ENCODE results near the gene EML2. TPM values are rescaled to one million over a fixed set of nuclear protein-coding genes. Genes with fewer than 3 reads are reported as not detected.

Gene EML2
- total RNA-seq, 2 experiments from 2014 or later: 121 to 134 TPM

DNA sequence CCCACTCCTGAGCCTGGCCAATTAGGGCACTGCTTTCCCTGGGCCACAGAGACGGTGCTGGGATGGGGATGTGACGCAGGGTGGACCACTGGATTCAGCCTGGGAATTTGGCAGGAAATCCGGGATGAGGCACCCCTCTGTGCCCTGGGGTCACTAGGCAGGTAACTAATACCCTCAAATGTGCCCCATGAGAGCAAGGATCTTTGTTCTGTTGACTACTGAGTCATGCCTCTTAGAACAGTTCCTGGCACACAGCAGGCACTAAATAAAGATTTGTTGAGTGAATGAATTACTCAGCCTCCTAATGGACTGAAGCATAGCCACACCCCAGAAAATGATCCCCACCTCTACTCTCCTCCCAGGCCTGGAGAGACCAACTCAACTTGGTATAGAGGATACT, 70.5 kb downstream of the EML2 start:
- Mint-ChIP-seq H3K4me1 (peaks cover 12% of the 10 kb centered on the region), H3K27ac (no peak overlapping the region), H3K9me3 (ENCODE audit: low read depth) (no peaks in the 10 kb centered on the region), H3K27me3 (no peaks in the 10 kb centered on the region), H3K36me3 (ENCODE audit: low read depth) (peaks cover 3% of the 10 kb centered on the region), H3K4me3 (no peak overlapping the region)
- DNase-seq: no peak
- ChIA-PET CTCF (no interaction called here), POLR2A (no interaction called here)
- intact Hi-C loops (cut with DNase I, micrococcal nuclease): loop anchor here in 1 of 2 experiments (2.0 kb wide), 1 partner anchor 28 kb away; no protein-coding TSS in a partner anchor
- ATAC-seq: peak; percentile 51

DNA sequence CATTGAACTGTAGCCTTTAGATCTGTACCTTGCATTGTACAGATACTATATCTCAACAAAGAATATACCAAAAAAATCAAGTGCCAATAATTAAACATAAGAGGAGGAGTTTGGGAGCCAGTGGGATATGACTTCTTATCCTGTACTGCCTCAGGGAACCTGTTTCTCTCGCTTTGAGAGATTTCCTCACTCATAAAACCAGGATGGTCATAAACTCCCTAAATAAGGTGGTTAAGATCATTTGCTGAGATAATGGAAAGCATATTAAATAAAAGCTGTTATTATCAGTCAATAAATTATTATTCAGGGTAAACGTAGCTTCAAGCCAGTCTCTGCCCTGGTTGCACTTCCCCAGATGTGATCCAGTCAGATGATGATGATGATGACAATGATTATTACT, 71.6 kb downstream of the EML2 start:
- intact Hi-C loops (cut with DNase I, micrococcal nuclease): loop anchor here in 1 of 2 experiments (2.0 kb wide), 1 partner anchor 29 kb away; no protein-coding TSS in a partner anchor
- H3K4me1 Mint-ChIP-seq: peaks cover 21% of the 10 kb centered on the region
- no peak overlapping the region for H3K4me3 Mint-ChIP-seq
- CTCF ChIA-PET: interaction anchor here (0.7 to 2.5 kb wide), 4 partner anchors 8 to 40 kb away, joined by 3 to 14 read pairs (median 4); no protein-coding TSS in a partner anchor
- DNase-seq (no peak), ATAC-seq (no peak)
- H3K27me3 Mint-ChIP-seq: no peaks in the 10 kb centered on the region
- H3K9me3 Mint-ChIP-seq (ENCODE audit: low read depth): no peaks in the 10 kb centered on the region
- H3K36me3 Mint-ChIP-seq (ENCODE audit: low read depth): peaks cover 3% of the 10 kb centered on the region
- H3K27ac Mint-ChIP-seq: no peak overlapping the region
- POLR2A ChIA-PET: interaction anchor here (0.6 kb wide), 1 partner anchor 9 kb away, joined by 3 read pairs; no protein-coding TSS in a partner anchor

GRCh38 chr19:45564131-45564780, 74.9 kb downstream of the EML2 start:
- peak; percentile 48 for ATAC-seq
- ChIA-PET CTCF (no interaction called here), POLR2A (no interaction called here)
- Mint-ChIP-seq H3K9me3 (ENCODE audit: low read depth) (no peaks in the 10 kb centered on the region), H3K4me3 (no peak overlapping the region), H3K27ac (peak overlapping the region; percentile 30), H3K4me1 (peaks cover 24% of the 10 kb centered on the region), H3K36me3 (ENCODE audit: low read depth) (no peaks in the 10 kb centered on the region), H3K27me3 (no peaks in the 10 kb centered on the region)
- DNase-seq: no peak
- intact Hi-C loops (cut with DNase I, micrococcal nuclease): loop anchor here in 1 of 2 experiments (5.0 kb wide), 1 partner anchor 122 kb away; no protein-coding TSS in a partner anchor

GRCh38 chr19:45560686-45561085, 78.5 kb downstream of the EML2 start:
- Mint-ChIP-seq H3K27me3 (no peaks in the 10 kb centered on the region), H3K4me3 (no peak overlapping the region), H3K36me3 (ENCODE audit: low read depth) (no peaks in the 10 kb centered on the region), H3K27ac (no peak overlapping the region), H3K4me1 (peaks cover 34% of the 10 kb centered on the region), H3K9me3 (ENCODE audit: low read depth) (no peaks in the 10 kb centered on the region)
- ChIA-PET CTCF (no interaction called here), POLR2A (no interaction called here)
- intact Hi-C loops (cut with DNase I, micrococcal nuclease): loop anchor here in 1 of 2 experiments (5.0 kb wide), 1 partner anchor 118 kb away; no protein-coding TSS in a partner anchor
- ATAC-seq (no peak), DNase-seq (no peak)

DNA sequence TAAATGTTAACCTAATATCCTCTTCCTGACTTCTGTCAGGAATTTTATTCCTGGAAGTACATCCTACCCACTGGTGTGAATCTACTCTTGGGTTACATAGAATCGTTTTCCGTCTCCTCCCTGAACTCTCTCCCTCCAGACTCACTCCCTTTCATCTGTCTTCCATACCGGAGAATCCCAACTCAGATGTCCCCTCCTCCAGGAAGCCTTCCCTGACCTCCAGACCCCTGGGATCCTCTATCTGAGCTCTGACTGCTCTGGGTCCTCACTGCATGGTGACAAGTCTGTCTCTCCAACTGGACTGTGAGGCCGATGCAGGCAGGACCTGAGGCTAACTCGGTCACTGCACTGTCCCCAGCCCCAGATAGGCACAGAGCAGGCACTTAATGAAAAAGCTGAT, 79.2 kb downstream of the EML2 start:
- H3K36me3 Mint-ChIP-seq (ENCODE audit: low read depth): no peaks in the 10 kb centered on the region
- H3K27ac Mint-ChIP-seq: no peak overlapping the region
- H3K4me1 Mint-ChIP-seq: peaks cover 34% of the 10 kb centered on the region
- POLR2A ChIA-PET: no interaction called here
- no peaks in the 10 kb centered on the region for H3K27me3 Mint-ChIP-seq
- no peak overlapping the region for H3K4me3 Mint-ChIP-seq
- no peaks in the 10 kb centered on the region for H3K9me3 Mint-ChIP-seq (ENCODE audit: low read depth)
- CTCF ChIA-PET: interaction anchor here (1.0 kb wide), 1 partner anchor 8 kb away, joined by 4 read pairs; no protein-coding TSS in a partner anchor
- DNase-seq (no peak), ATAC-seq (no peak)
- intact Hi-C loops (cut with DNase I, micrococcal nuclease): loop anchor here in 1 of 2 experiments (5.0 kb wide), 1 partner anchor 118 kb away; no protein-coding TSS in a partner anchor

Small RNA genes lying within 50 kb of the gene (microRNA-seq; reads per million reads assigned to microRNA genes)
- gene MIR330 (ENCODE audit: borderline replicate concordance) (768 reads per million, percentile 83 among the genes with 10 or more reads in this experiment), gene MIR642A (ENCODE audit: borderline replicate concordance) (not detected), gene MIR642B (ENCODE audit: borderline replicate concordance) (not detected)

Other genes with a start within 250 kb of the EML2 start
- 10 to 100 TPM; 15.2 to 17.8 TPM for gene PPP1R13L, start 234.3 kb downstream of the EML2 start, total RNA-seq
- gene POLR1G, start 232.8 kb downstream of the EML2 start, total RNA-seq: 10 to 100 TPM; 15.8 to 18.4 TPM
- 10 to 100 TPM; 58.1 to 71.8 TPM for gene ERCC1, start 215.5 kb downstream of the EML2 start, total RNA-seq
- gene FOSB, start 171.4 kb downstream of the EML2 start, total RNA-seq: 1 to 10 TPM; 7.3 to 7.7 TPM
- gene RTN2, start 142.3 kb downstream of the EML2 start, total RNA-seq: 1 to 10 TPM; 2.0 to 3.2 TPM
- gene PPM1N, start 141.0 kb downstream of the EML2 start, total RNA-seq: 1 to 10 TPM; 2.8 to 3.1 TPM
- gene VASP, start 131.9 kb downstream of the EML2 start, total RNA-seq: 100 to 1,000 TPM; 152 to 153 TPM
- 10 to 100 TPM; 13.8 to 14.4 TPM for gene OPA3, start 54.6 kb downstream of the EML2 start, total RNA-seq
- gene GPR4, start 37.2 kb downstream of the EML2 start, total RNA-seq: not detected
- gene GIPR, start 28.8 kb upstream of the EML2 start, total RNA-seq: 1 to 10 TPM; 4.5 to 5.9 TPM
- 100 to 1,000 TPM; 619 to 839 TPM for gene SNRPD2, start 52.6 kb upstream of the EML2 start, total RNA-seq
- 10 to 100 TPM; 17.3 to 18.7 TPM for gene QPCTL, start 53.3 kb upstream of the EML2 start, total RNA-seq
- gene FBXO46, start 91.5 kb upstream of the EML2 start, total RNA-seq: 10 to 100 TPM; 32.3 to 43.3 TPM
- gene MEIOSIN, start 94.0 kb upstream of the EML2 start, total RNA-seq: not detected
- 1 to 10 TPM; 2.0 to 2.2 TPM for gene SIX5, start 129.9 kb upstream of the EML2 start, total RNA-seq
- gene DMPK, start 143.1 kb upstream of the EML2 start, total RNA-seq: 10 to 100 TPM; 15.0 to 19.4 TPM
- 10 to 100 TPM; 31.1 to 35.1 TPM for gene DMWD, start 153.4 kb upstream of the EML2 start, total RNA-seq
- under 1 TPM; 0.21 to 0.23 TPM for gene RSPH6A, start 175.9 kb upstream of the EML2 start, total RNA-seq
- 100 to 1,000 TPM; 108 to 128 TPM for gene SYMPK, start 223.8 kb upstream of the EML2 start, total RNA-seq
- gene FOXA3, start 224.9 kb upstream of the EML2 start, total RNA-seq: under 1 TPM; 0.40 to 0.62 TPM
- gene IRF2BP1, start 246.7 kb upstream of the EML2 start, total RNA-seq: 10 to 100 TPM; 12.6 to 15.2 TPM

Data from activated CD4-positive, alpha-beta T cell treated with anti-CD3 and anti-CD28 coated beads for 36 hours (primary cell).